GM19023 (cell line): ENCODE data around the gene CDC123.
"Not testable (repeated sequence)": the region's sequence is repeated elsewhere in the genome, so short reads cannot be mapped to it uniquely, and the experiment has no call there.

Experiments used
- ATAC-seq: cut with Tn5 transposase; IDR thresholded peaks from one replicate; pipeline ENCODE4 v1.9.1; 2021; ENCODE audit warnings: mild to moderate bottlenecking, moderate library complexity; ENCODE audit not compliant: unreplicated experiment

CDC123 gene

GRCh38 chr10:12195603-12196506 lies at the start of gene CDC123, which contains the start of gene NUDT5:
Gene CDC123 (plus strand): TSS chr10:12196188. CDS start chr10:12196246, 58 bp downstream.
Gene NUDT5 (minus strand): TSS chr10:12195891. CDS start chr10:12186291, 9,600 bp downstream.
- peak; percentile 91 for ATAC-seq

- ATAC-seq: no peak
These were observed 45.8 kb upstream of the CDC123 start for GRCh38 chr10:12150163-12150562.

- no peak for ATAC-seq
These were observed 41.5 kb upstream of the CDC123 start for GRCh38 chr10:12154516-12154915.

GRCh38 chr10:12156367-12157123 lies 39.4 kb upstream of the CDC123 start:
- ATAC-seq: no peak

- no peak for ATAC-seq
These were observed 37.9 kb upstream of the CDC123 start for GRCh38 chr10:12158111-12158510.

- no peak for ATAC-seq
These were observed 35.3 kb upstream of the CDC123 start for GRCh38 chr10:12160664-12161063.

- no peak for ATAC-seq
These were observed 33.1 kb upstream of the CDC123 start for GRCh38 chr10:12162927-12163326.

GRCh38 chr10:12164085-12164484 lies 31.9 kb upstream of the CDC123 start:
- no peak for ATAC-seq

GRCh38 chr10:12165036-12165435 lies 31.0 kb upstream of the CDC123 start:
- ATAC-seq: no peak

- no peak for ATAC-seq
These were observed 29.8 kb upstream of the CDC123 start for GRCh38 chr10:12165999-12166775.

GRCh38 chr10:12171512-12171911 lies 24.5 kb upstream of the CDC123 start:
- ATAC-seq: not testable (repeated sequence)

- ATAC-seq: no peak
These were observed 18.3 kb upstream of the CDC123 start for GRCh38 chr10:12177642-12178041.

GRCh38 chr10:12179606-12180170 lies 16.3 kb upstream of the CDC123 start:
- ATAC-seq: no peak

- ATAC-seq: no peak
These were observed 15.6 kb upstream of the CDC123 start for GRCh38 chr10:12180221-12180974.

GRCh38 chr10:12181065-12181775 lies 14.8 kb upstream of the CDC123 start:
- ATAC-seq: peak; percentile 84

GRCh38 chr10:12184165-12184564 lies 11.8 kb upstream of the CDC123 start:
- ATAC-seq: no peak

- ATAC-seq: no peak
These were observed 9.7 kb upstream of the CDC123 start for GRCh38 chr10:12186323-12186722.

GRCh38 chr10:12187321-12187905 lies 8.6 kb upstream of the CDC123 start:
- no peak for ATAC-seq

GRCh38 chr10:12188656-12189055 lies 7.3 kb upstream of the CDC123 start:
- no peak for ATAC-seq
